ENCODE measurements around the gene KCTD3.
A peak's percentile ranks its signal among the peaks of the same experiment; 100 is the strongest.

KCTD3 gene

DNA sequence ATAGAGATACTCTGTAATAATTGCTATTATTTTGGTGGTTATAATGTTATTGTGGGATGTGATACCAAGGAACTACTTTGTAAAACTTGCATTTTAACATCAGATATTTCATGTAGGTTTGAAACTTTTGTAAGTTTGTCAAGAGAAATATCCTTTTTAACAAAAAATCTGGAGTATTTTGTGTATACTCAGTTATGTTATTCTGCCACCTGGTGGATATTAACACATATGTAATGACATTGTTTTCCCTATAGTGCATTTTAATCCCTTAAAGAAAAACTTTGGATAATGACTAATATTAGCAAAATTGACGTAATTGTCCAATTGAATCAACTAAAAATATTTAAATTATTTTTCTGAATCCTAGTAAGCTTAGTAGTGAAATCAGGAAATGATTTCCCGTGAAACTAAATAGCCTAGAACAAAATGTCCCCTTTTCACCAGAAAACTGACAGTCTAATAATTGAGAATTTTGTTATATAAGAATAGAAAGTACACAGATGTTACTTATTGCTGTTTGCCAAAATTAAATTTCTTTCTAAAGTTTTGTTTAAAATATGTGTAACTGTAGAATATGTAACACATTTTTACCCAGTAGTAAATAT is 39.6 kb downstream of the KCTD3 start:
- peak; percentile 11 for DNase-seq (ENCODE audit: low spot score)

DNA sequence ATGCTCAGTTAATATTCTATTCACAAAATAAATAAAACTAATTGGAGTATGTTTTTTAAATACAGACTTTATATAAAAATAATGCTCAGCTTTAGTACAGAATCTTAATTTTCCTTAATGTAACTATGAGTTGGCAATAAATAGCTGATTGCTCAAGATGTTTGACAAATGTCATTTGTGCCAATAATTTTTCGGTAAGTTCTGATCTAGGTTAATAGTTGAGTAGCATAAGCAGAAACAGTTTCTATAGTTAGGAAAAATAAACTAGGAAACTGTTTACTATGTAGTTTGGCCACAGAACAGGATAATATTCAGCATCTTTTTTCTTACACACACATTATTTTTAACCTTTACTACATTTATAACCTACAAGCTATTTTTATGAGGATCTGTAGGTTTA is 40.3 kb downstream of the KCTD3 start:
- DNase-seq (ENCODE audit: low spot score) = no peak

DNA sequence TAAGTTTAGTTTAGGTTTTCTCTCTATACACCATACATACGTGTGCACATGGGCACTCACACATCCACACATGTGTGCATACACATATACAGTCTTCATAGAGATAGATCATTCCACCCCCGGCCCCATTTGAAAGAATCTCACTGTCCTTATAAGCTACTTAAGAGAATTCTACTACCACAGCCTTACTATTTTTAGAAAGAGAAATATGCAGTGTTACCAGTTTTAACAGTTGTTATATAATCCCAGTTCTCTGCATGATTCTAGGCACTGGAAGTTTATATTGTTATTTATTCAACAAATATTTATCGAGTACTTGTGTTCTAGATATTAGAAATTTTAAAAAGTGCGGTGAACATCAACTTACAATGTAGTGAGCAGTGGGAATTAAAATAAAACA is 41.5 kb downstream of the KCTD3 start:
- DNase-seq (ENCODE audit: low spot score) = no peak

DNA sequence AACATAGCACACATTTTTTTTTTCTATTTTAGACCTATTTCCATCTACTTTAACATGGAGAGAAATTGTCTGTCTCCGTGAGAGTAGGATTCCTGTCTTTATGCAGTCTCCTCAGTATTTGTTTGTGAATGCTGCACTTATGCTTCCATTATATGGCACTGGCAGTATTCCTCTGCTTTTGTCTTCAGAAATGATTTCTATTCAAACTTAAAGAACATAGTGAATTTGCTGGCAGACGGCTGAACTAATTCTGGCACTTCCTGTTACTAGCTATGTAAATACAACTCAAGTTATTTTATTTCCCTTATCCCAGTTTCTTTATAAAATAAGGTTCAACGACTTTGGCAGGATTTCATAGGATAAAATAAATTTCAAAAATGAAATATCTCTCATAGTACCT is 45.3 kb downstream of the KCTD3 start:
- no peak for DNase-seq (ENCODE audit: low spot score)

DNA sequence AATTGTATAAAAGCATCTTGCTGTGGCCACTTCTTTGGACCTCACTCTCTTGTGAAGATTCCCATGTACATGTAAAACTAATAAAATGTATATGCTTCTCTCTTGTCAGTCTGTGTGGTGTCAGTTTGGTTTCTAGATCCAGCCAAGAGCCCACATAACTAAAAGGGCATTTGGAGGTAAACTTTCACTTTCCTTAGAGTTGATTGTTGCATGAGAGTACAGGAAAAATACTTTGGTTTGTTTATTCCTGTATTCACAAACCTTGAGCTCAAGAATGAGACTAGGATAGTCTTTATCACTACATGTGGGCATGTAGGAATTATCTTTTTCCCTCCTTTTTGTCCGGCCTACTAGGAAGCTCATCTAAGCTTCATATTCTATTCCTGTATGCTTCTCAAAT is 50.9 kb downstream of the KCTD3 start:
- no peak for DNase-seq (ENCODE audit: low spot score)

DNA sequence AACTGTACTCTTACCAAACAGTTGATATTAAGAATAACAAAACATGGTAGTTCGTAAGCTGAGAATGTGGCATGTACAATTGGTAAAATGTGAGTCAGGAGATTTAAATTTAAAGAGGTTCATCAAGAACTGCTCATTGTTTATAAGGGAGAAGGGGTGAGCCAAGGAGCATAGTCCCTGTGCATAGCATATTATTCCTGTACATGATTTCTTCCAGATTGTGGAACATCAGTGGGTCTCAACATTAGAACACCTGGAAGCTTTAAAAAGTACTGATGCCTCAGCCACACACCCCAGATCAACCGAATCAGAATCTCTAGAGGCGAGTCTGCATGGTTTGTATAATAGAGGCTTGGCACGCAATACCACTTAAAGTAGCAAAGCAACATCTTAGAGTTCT is 56.1 kb downstream of the KCTD3 start:
- DNase-seq (ENCODE audit: low spot score) = no peak

DNA sequence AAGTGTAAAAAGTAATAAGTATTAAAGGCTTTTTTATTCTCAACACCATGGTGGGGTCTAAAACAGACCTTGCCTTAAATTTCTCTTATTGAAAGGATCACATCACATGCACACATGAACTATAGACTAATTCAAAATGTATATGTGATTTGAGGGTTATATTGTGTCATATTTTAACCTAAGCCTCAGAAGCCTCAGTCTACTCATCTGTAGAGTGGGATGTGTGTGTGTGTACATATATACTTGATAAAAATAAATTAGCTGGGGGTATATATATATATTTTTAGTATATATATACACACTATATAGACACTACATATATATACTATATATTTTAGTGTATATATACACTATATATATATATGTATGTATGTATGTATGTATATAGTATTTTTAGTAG is 58.8 kb downstream of the KCTD3 start:
- no peak for DNase-seq (ENCODE audit: low spot score)

DNA sequence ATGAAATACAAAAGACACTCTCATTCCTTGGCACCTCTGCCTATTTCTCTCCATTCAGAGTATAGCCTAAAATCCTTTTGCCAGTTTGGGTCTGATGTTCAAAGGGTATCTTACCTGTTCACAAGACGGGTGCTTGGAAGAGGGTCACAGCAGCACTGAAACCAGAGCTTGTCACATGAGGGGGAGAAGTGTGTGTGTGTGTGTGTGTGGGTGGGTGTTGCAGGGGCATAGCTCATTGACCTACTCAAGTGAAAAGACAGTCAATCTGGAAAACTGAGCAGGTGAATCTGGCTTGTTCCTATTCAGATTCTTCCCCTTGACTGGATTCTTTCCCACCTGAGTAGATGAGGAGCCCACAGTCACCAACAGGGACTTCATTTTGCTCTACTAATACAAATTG is 63.9 kb downstream of the KCTD3 start:
- DNase-seq (ENCODE audit: low spot score) = no peak

DNA sequence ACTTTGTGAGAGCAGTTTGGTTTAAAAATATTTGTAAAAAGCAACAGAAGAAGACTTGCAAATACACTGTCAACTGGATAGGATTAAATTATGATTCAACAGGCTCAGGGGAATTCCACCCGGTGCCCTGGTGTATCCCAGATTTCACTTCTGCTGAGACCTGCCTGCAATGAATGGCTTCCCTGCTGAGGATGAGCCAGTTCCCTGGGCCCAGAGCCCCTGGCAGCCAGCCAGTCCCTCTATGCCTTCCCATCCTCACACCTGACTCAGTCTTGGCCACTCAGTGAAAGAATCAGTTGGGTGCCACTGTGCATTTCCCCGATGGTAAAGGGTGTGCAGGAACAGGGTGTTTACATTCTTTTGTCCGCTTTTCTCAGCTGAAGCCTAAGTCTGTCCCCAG is 64.4 kb downstream of the KCTD3 start:
- DNase-seq (ENCODE audit: low spot score) = peak; percentile 17

DNA sequence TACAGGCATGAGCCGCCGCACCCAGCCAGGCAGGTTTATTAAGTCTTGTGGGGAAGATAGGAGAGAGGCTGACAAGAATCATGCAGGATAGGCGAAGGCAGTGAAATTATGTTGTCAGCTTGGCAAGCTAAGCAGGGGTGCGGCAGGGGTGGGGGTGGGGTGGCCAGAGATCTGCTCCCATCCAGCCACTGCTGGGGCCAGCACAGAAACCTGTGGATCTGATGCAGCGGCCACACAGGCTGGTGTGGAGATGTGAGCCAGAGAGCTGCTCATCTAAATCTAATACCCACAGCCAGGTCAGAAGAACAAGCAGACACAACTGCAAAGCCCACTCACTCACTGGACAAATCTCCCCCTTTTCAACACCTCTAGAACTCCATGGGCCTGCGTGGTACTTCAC is 68.7 kb downstream of the KCTD3 start:
- no peak for DNase-seq (ENCODE audit: low spot score)

DNA sequence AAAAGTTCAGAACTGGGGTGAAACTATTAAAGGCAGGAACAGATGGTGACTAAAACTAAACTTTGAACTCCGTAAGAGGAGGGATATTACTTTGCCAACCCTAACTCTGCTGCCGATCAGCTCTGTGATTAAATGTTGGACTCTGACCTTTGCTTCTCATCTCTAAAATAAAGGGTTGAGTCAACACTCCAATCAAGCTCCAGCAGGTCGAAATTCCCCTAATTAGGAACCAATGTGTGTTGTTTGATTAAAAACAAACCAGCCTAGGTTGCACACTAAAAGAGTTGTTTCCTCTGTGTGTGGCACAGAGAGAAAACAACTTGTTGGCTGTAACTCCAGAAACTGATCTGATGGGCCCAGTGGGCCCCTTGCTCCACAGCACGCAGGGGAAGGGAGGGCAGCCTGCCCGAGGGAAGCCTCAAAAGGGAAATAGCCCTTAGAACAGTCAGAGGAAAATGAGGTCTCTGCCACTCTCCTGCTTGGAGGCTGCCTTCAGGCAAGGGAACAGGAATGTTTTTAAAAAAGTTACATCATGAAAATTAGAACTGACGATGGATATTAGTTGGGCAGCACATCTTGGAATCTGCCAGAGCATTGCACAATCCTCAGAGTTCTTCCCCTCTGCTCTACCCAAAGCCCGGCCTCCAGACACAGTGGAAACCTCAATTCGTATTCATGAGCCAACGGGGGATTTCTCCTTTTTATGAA is 69.3 kb downstream of the KCTD3 start:
- no peak for DNase-seq (ENCODE audit: low spot score)

DNA sequence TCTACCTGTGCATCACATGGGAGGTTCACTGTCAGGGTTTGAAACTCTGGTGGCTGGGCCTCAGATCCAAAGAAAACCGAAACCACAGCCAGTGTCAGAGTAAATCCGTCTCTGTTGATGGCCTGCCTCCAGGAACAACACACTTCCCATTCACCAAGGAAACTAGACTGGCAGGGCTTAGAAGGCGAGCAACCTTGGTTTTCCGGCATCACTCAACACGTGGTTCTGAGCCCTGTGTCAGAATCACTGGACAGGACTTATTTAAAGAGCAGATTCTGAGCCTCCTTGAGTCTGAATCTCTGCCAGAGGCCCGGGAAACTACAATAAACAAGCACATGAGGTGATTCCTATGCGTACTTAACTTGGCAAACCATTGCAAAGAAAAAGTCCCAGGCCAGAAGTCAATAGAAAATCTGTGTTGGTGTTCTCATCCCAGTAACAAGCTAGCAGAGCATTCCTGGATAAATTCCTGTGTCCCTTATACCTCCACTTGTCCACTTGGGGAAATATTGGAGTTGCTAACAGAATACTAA is 70.0 kb downstream of the KCTD3 start:
- no peak for DNase-seq (ENCODE audit: low spot score)

DNA sequence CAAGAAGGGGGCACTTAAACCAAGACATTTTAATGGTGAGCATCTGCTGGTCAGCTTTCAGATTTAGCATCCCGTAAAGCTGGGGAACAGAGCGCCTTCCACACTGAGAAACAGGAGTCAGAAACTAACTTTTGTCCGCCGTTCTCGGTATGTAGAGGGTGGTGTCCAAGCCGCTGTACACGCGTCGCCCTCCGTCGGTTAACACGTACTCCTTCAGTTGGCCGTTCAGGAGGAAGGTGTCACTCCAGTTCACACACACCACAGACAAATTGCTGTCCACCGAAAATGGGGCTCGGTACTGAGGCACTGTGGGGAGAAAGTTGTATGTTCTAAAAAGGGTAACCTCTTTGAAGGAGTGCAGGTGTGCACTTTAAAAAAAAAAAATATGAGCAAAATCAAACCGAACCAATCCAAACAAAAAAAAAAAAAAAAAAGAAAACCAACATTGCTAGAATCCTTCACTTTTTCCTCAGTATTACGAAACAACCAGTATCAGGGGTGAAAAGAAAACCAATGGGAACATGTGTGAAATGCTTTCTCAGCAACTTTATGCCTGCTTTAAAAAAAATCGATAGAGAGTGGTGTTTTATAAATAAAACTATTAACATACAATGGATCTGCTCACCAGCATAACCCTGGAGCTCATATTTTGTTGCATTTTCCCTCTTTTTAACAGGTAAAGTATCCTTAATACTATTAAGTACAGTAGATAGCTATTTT is 73.5 kb downstream of the KCTD3 start:
- no peak for DNase-seq (ENCODE audit: low spot score)

DNA sequence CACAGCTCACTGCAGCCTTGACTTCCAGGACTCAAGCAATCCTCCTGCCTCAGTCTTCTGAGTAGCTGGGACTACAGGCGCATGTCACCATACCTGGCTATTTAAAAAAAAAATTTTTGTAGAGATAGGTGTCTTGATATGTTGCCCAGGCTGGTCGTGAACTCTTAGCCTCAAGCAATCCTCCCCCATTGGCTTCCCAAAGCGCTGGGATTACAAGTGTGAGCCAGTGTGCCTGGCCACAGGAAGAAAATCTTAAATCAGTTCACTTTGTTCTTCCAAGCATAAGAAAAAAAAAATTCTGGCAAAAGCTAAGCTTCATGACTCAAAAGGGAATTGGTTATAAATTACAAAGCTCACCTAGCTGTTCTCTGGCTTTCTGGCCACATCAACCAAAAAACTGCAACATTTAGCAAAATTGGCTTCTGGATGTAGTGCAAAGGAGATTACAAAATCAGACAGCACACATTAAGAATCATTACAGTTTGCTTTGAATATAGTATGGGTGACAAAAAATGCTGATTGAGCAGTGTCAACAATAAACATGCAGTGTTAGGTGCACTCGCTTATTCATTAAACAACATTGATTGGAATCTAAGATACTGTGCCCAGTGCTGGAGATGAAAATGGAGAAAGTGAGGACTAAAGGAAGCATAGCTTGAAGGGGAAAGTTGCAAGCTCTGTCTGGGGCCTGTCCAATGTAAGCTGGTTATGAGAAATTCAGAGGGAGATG is 76.7 kb downstream of the KCTD3 start:
- no peak for DNase-seq (ENCODE audit: low spot score)

DNA sequence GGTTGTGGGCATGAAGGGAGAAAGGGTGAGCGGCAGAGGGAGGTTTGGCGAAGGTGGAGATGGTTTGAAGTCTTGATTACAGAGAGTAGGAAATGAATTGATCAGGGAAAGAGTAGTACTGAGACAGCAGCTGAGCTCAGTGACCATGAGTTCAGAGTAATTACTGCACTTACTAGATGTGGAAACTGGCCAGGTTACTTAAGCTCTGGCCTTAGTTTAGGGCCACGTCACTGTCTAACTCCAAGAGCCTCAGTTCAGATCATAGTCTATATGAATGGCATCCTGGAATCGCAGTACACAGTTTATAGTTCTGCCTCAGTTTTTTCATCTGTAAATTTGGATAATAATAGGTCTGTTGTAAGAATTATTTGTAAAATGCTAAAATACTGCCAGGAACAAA is 78.1 kb downstream of the KCTD3 start:
- no peak for DNase-seq (ENCODE audit: low spot score)

DNA sequence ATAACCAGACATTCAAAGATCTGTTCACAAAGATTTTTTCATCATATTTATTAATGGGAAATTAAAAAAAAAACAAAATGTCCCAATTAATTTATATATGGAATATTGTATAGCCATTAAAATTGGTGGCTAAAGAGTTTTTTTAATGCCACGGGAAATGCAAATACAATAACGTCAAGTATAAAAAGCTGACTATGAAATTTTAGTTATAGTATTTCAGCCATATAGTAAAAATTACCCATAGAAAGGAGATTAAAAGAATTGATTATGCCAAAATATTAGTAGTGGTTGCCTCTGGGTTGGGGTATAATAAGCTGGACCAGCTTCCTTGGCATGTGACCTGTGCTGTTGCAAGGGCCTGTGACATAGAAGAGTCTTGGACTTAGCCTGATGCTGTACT is 78.8 kb downstream of the KCTD3 start:
- DNase-seq (ENCODE audit: low spot score) = no peak

DNA sequence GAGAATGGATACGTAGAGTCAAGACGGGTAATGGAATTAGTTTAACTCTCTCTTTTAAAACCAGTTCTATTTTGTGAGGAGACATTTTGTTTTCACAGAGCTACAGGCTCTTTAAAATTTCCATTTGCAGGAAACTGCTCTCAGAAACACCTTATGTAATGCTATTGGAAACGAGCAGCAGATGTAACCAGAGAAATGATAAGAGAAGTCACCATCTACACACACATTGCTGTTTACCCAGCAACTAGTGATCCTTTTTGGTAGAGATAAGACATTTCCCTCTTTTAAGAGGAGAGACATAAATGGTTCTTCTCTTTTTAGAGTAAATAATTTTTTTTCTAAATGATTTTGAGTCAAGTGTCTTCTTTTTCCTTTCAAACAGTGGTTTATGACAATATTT is 80.6 kb downstream of the KCTD3 start:
- DNase-seq (ENCODE audit: low spot score) = no peak

DNA sequence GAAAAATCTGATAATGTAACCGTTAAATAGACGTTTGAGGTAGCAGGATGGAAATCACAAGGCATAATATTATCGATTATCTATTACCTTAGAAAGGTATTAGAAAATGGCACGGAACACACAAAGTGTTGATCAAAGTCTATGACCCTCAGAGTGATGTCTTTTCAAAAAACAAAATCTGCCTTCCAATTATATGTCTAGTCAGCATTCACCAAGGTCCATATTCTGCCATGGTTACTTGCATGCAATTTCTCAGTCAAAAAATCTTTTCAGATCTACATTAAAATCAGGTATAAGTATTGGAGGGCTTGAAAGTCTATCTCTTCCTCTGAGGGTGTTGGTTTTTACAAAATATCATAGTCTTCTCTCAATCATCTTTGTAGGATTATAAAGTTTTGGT is 81.9 kb downstream of the KCTD3 start:
- DNase-seq (ENCODE audit: low spot score) = no peak

DNA sequence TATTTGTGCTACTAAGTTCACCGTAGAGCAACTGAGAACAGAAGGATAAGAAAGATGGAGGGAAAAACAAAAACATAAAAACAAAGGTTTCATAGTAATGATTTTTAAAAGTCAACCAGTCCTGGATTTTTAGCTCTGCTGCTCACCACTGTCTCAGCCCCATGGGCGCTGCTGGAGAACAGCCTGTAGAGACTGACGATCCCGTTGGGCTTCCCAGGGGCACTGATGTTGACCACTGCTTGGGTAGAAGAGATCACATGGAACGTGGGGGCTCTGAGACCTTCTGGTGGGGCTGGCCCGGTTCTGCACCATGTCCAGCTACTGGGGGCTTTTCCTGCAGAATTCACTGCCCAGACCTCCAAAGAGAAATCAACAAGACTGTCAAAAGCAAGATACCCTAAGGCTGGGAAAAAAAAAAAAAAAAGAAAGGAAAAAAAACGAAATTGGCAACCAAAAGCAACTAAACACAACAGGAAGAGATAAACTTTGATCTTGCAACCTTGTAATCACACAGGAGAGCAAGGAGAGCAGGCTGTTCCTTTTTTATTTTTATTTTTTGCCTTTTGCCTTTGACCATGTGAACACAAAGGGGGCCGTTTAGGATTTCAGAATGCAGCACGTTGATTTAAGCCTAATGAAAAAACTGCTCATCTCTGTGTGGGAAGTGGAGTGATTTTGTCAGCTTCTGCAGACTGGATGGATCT is 83.5 kb downstream of the KCTD3 start:
- no peak for DNase-seq (ENCODE audit: low spot score)

DNA sequence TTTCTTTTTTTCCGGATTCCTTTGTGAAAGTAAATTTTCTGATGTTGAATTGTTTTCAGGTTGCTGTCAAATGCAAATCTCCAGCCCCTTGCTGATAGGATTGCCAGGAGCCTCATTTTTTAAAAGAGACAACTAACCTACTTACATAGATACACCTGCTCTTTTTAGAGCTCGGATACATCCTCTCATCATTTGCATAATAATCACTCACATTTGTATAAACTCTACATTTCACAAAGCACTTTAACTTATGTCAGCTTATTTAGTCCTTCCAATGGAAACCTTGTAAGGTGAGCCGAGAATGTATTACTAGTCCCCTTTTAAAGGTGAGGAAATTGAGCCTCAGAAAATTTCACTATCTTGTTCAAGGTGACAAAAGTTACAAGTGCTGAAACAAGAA is 84.8 kb downstream of the KCTD3 start:
- DNase-seq (ENCODE audit: low spot score) = no peak

DNA sequence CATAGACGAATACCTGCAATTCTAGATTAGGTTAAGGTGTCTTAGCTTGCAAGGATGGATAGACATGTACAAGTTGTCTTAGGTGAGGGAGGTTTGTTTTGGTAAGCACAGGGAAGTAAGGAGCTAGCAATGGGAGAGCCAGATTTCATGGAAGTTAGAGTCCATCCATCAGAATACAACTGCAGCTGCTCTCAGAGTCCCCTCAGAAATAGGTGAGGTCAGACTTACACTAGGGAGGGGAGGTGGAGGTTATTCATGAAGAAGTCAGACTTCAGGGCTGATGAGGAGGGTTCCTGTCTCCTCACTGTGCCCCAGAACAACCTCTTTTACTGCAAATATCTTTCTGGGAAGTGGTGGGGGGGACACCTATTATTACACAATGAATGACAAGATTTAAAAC is 85.3 kb downstream of the KCTD3 start:
- no peak for DNase-seq (ENCODE audit: low spot score)

DNA sequence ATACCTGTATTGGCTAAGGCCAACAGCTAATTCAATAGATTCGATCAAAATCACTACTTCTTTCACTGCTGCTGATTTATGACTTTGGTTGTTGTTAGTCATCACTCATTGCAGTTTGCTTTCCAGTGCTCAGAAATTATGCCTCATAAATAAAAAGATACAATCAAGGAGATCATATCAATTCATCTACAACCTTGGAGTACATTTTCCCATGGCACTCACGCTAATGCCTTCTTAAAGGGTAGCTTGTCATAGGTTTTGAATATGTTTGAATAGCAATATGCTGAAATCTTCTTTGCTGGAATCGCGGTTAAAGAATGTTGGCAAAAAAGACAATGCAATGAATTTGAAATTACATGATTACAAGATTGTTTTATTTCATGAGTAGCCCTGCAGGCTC is 89.9 kb downstream of the KCTD3 start:
- DNase-seq (ENCODE audit: low spot score) = no peak
